ENCODE results near the gene CAPS2.
"Not testable (repeated sequence)": the region's sequence is repeated elsewhere in the genome, so short reads cannot be mapped to it uniquely, and the experiment has no call there.

The CAPS2 gene

GRCh38 chr12:75329918-75330826, at the start of gene CAPS2:
Gene CAPS2, minus strand, starts transcription at chr12:75330324. Its CDS starts 3,826 bp downstream, at chr12:75326498.
- DNase-seq, result peak; percentile 84

DNA sequence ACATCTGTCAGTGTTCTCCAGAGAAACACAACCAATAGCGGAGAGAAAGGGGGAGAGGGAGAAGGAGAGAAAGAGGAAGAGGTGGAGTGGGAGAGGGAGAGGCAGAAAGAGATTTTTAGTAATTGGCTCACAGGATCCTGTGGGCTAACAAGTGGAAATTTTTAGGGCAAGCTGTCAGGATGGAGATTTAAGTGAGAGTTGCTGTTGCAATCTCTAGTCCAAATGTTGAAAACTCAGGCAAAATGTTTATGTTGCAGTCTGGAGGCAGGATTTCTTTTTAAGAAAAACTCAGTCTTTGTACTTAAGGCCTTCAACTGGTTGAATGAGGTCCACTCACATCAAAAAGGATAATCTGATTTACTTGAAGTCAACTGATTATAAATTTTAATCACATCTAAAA, 48.2 kb upstream of the CAPS2 start:
- no peak for DNase-seq

GRCh38 chr12:75374971-75375370, 44.8 kb upstream of the CAPS2 start:
- DNase-seq, result no peak

DNA sequence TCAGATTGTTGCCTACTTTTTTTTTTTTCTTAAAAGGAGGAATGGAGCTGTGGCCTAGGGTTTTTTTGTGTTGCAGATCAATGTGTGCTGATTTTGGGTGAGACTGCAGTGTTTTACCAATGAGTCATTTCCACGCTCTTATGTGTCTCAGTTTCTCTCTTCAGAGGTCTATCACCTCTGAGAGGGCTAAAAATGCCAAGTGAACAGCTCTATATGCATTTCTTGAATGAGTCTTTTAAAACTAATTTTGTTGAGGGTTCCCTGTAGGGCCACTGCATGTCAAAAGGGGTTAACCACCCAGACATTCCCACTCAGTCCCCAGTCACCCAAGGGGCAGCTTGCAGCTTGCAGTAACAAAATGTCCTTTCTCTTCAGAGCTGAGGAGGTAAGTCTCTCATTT, 36.5 kb upstream of the CAPS2 start:
- no peak for DNase-seq

- peak; percentile 8 for DNase-seq
Measured at GRCh38 chr12:75364919-75365318, 34.8 kb upstream of the CAPS2 start.

DNA sequence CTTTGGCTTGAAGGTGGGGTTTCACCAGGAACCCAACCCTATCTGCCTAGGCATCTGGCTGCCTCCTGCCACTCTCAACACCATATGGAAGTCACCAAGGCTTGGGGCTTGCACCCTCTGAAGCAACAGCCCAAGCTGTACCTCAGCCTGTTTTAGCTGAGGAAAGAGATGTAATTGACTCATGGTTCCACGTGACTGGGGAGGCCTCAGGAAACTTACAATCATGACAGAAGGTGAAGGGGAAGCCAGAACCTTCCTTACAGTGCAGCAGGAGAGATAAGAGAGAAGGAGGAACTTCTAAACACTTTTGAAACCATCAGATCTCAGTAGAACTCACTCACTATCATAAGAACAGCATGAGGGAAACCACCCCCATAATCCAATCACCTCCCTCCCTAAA, 31.3 kb upstream of the CAPS2 start:
- DNase-seq, result no peak

DNA sequence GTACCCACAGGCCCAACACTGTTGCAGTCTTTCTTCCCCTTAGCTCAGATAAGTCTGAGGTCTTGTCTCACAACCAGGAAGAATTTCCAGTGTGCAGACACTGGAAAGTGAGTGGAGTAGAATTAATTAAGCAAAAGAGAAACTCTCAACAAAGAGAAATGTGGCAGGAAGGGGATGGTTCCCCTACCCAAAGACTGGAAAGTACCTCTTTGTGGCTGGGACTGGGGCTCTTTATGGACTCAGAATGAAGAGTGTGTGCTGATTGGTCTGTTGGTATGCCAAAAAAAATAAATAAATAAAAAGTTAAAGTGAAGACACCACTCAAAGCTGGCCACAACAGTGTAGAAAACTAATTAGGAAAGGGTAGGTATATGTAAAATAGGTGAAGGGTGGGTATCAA, 30.8 kb upstream of the CAPS2 start:
- DNase-seq, result no peak

DNA sequence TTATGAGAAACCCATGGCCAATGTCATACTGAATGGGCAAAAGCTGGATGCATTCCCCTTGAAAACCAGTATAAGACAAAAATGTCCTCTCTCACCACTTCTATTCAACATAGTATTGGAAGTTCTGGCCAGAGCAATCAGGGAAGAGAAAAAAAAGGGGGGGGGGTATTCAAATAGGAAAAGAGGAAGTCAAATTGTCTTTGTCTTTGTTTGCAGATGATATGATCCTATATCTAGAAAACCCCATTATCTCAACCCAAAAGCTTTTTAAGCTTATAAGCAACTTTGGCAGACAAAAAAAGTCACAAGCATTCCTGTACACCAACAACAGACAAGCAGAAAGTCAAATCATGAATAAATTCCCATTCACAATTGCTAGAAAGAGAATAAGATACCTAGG, 23.9 kb upstream of the CAPS2 start:
- no peak for DNase-seq

DNA sequence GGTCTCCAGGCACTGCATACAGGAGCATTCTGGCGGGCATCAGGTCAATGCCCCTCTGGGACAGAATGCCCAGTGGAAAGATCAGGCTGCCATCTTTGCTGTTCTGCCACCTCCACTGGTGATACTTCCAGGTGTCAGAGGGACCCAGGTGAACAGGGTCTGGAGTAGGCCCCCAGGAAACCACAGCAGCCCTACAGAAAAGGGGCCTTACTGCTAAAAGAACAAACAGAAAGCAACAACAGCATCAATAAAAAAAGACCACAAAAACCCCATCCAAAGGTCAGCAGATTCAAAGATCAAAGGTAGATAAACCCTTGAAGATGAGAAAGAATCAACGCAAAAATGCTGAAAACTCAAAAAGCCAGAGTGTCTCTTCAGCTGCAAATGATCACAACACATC, 20.3 kb upstream of the CAPS2 start:
- DNase-seq, result no peak

DNA sequence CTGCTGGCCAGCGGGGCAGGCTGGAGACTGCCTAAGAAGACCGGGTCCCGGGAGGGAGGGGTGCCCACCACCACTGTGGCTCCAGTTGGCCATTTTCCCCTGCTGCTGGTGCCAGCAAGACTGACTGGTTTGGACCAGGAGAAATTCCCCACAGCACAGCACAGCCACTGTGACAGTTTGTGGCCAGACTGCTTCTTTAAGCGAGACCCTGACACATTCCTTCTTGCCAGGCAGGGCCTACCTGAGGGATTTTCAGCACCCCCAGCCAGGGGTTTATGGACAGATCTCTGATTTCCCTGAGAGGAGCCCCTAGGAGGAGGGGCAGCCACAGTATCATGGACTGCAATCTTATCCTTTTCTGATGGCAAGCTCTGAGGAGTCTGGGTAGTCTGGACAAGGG, 19.8 kb upstream of the CAPS2 start:
- no peak for DNase-seq

GRCh38 chr12:75346215-75346614, 16.1 kb upstream of the CAPS2 start:
- not testable (repeated sequence) for DNase-seq

DNA sequence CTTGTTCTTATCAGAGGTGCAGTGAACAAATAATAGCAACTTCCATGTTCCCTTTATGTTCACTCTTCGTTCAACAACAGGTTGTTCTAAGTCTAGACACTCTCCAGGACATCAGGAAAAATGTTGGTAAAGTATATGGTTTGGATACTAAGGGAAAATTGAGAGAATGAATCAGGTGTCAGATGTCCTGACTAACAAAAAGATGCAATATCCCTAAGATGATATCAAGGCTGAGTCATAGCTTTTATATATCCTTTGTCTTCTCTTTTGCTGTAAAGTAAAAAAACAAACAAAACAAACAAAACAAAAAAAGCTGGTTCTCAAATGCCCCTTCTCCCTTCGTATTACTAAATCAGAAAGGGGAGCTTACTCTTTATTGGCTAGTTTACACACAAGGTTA, 15.4 kb upstream of the CAPS2 start:
- DNase-seq, result peak; percentile 12

DNA sequence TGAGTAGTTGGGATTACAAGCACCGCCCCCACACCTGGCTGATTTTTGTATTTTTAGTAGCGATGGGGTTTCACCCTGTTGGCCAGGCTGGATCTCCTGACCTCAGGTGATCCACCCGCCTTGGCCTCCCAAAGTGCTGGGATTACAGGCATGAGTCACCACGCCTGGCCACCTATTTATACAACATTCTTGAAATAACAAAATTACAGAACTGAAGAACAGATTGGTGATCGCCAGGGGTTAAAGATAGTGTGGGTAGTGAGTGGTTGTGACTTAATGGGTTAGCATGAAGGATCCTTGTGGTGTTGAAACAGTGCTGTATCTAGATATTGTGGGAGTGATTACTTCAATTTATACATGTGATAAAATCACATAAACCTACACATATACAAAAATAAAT, 11.7 kb upstream of the CAPS2 start:
- peak; percentile 37 for DNase-seq

DNA sequence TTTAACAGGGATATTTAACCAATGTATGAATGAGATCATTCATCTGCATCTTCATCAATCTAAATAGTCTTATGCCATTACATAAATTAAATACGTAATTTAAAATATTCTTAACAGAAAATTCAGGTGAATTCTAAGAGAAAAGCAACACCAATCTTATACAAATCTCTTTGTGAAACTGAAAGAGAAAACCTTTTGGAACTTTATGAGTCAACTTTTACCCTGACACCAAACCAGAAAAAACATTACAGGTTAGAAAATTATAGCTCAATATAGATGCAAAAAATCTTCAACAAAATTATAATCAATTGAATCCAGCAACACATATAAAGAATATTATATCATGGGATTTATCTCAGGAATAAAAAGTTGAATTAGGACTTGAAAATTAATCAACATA, 7.8 kb upstream of the CAPS2 start:
- no peak for DNase-seq

GRCh38 chr12:75334384-75335030, 4.4 kb upstream of the CAPS2 start, which contains the start of gene GLIPR1L1:
Gene GLIPR1L1, plus strand, starts transcription at chr12:75334670. Its CDS starts 59 bp downstream, at chr12:75334729.
- peak; percentile 62 for DNase-seq

DNA sequence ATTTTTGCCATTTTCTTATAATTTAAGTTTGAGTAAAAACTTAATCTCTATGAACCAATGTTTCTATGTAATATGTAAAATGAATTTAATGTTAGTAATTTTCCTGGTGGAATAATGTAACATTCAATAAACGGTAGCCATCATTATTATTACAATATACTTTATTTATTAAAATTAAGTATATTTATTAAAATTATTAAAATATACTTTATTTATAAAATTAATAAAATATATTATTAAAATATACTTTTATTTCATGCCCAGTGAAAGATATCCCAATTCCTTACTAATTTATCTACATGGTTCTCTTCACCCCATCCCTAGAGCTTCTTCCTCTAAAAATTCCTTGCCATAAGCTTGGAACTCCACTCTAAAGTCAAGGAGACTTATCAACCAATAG, 2.5 kb downstream of the CAPS2 start:
- DNase-seq, result no peak

GRCh38 chr12:75323663-75324062, 6.5 kb downstream of the CAPS2 start:
- peak; percentile 32 for DNase-seq

GRCh38 chr12:75322464-75322863, 7.7 kb downstream of the CAPS2 start:
- DNase-seq, result peak; percentile 50

DNA sequence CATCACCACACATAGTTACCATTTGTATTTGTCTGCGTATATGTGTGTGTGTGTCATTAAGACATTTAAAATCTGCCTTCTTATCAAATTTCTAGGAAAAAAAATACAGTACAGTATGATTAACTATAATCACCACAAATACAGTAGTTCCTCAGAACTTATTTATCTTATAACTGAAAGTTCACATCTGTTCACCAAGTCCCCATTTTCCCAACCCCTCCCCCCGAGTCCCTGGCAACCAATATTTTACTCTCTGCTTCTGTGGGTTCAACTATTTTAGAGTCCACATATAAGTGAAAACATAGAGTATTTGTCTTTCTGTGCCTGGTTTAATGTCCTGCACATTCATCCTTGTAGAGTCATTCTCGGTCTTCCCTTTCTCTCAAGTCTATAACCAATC, 12.3 kb downstream of the CAPS2 start:
- DNase-seq, result no peak

DNA sequence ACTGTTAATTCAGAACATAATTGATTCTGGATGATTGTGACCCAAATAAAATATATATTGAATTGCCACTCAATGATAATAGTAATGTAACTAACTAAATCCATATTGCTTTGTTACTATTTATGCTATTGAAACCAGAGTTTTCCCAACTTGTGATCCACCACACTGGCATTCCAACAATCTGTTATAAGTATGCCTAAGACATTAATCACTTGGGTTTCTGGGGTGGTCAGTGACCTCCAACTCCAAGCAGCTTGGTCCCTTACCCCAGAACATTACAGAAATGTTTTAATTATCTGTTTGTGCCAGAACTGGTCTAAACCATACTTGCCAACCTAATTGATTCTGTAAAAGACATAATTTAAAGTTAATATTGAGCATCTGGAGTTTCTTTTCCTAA, 14.6 kb downstream of the CAPS2 start:
- peak; percentile 72 for DNase-seq

- no peak for DNase-seq
Measured at GRCh38 chr12:75311369-75311768, 18.8 kb downstream of the CAPS2 start.

DNA sequence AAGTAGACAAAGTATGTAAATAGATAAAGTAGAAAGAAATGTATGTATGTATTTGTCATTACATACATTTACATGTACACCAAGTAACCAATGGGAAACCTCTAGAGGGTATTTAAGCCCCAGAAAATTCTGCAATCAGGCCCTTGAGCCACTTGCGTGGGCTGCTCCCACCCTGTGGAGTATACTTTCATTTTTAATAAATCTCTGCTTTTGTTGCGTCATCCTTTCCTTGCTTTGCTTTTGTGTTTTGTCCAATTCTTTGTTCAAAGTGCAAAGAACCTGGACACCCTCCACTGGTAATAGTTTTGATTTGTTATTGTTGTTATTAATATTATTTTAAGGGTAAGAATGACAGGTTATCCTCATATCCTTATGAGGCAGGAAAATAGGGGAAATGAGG, 21.8 kb downstream of the CAPS2 start:
- DNase-seq, result peak; percentile 39

DNA sequence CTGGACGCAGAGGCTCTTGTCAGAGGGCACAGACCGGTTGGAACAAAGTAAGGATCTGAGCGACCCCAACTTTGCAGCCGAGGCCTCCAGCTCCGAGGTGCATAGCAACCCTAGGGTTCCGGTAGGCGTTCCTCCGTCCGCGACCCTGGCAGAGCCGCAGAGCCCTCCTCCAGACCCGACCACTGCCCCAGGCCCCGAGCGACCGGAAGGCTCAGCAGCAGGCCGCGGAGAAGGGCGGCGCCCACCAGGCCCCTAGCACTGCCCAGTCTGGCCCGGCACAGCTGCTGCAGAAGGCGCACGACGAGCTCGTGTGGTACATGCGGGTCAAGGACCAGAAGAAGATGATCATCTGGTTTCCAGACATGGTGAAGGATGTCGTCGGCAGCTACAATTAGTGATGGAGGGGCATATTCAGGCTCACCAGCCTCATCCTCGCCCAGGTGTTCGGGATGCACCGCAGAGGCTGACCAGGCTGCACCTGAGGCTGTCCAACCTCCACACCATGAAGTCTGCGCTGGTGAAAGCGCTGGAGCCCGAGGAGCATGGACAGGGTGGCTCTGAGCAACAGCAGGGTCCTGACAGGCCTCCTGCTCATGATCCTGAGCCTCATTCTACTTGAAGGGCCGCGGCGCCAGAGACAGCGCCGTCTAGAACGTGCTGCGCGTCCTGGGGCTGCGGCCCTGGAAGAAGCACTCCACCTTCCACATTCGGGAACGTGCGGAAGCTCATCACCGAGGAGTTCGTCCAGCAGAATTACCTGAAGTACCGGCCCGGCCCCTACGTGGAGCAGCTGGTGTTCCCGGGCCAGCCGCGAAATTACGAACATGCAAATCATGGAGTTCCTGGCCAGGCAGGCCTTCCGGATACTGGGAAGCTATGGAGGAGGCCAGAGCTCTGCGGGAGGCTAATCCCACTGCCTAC, 24.5 kb downstream of the CAPS2 start:
- no peak for DNase-seq

Measured in NCI-H226 (cell line).